Fibroblast of lung (primary cell): ENCODE results near the gene SIGLEC8.

Source experiments
- EZH2 ChIP-seq: IDR thresholded peaks from 2 replicates; pipeline ENCODE4 v1.5.1; 2012; ENCODE audit warnings: low read length, control low read depth, mild to moderate bottlenecking; ENCODE audit errors: missing control alignments
- TF ChIP-seq, protein P1 (sequence below), 2 donors: IDR thresholded peaks in 1 of 2; conservative IDR thresholded peaks in 1 of 2; 1 replicate in 1 of 2; 2 replicates in 1 of 2; pipeline ENCODE4 v1.5.1; 2011 to 2012; ENCODE audit warnings: low read length in 2 of 2, control low read depth in 1 of 2, inconsistent platforms in 1 of 2, low read depth in 1 of 2, mild to moderate bottlenecking in 1 of 2

GRCh38 chr19:51466723-51467122, 8.5 kb upstream of the SIGLEC8 start:
- TF ChIP-seq, protein P1, sequence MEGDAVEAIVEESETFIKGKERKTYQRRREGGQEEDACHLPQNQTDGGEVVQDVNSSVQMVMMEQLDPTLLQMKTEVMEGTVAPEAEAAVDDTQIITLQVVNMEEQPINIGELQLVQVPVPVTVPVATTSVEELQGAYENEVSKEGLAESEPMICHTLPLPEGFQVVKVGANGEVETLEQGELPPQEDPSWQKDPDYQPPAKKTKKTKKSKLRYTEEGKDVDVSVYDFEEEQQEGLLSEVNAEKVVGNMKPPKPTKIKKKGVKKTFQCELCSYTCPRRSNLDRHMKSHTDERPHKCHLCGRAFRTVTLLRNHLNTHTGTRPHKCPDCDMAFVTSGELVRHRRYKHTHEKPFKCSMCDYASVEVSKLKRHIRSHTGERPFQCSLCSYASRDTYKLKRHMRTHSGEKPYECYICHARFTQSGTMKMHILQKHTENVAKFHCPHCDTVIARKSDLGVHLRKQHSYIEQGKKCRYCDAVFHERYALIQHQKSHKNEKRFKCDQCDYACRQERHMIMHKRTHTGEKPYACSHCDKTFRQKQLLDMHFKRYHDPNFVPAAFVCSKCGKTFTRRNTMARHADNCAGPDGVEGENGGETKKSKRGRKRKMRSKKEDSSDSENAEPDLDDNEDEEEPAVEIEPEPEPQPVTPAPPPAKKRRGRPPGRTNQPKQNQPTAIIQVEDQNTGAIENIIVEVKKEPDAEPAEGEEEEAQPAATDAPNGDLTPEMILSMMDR (conservative IDR thresholded peaks at IDR 0.05 in 1 of 2, IDR thresholded peaks at IDR 0.05 in 1 of 2; ENCODE audit: low read depth in 1 of 2, low read length in 2 of 2) = no peak
- TF ChIP-seq EZH2 = no peak
